ENCODE measurements around the gene LCLAT1. TPM values are rescaled to one million over a fixed set of nuclear protein-coding genes. Genes with fewer than 3 reads are reported as not detected.

The LCLAT1 gene
- total and polyA plus RNA-seq, 2 of the 4 experiments (the other 2 are of a cell fraction): 7.5 to 11.5 TPM

GRCh38 chr2:30561349-30561748 is 114.3 kb downstream of the LCLAT1 start:
- Histone ChIP-seq H3K36me3 (ENCODE audit: control insufficient read depth, insufficient read depth, low read length) (peaks cover 2% of the 10 kb centered on the region), H3K9me1 (ENCODE audit: insufficient read depth, low read length) (peaks cover 6% of the 10 kb centered on the region; the same call in 1 of the 2 replicates), H3K14ac (replicated peaks; ENCODE audit: low read depth, low read length) (no peak overlapping the region), H2BK20ac (ENCODE audit: low read depth, low read length) (no peak overlapping the region), H3K56ac (ENCODE audit: extremely low read depth, insufficient read depth, low read length) (no peak overlapping the region), H4K8ac (ENCODE audit: low read depth in 2 of 2, low read length in 2 of 2) (no peak overlapping the region), H3K4me2 (ENCODE audit: low read depth, low read length) (no peak overlapping the region), H4K91ac (ENCODE audit: insufficient read depth, low read depth, low read length) (no peak overlapping the region), H4K5ac (ENCODE audit: low read depth, low read length) (no peak overlapping the region), H3K27me3 (ENCODE audit: control insufficient read depth, insufficient read depth, low read length) (no peaks in the 10 kb centered on the region), H3K27ac (ENCODE audit: insufficient read depth, low read length) (no peak overlapping the region), H3K4me3 (ENCODE audit: insufficient read depth, low read depth, low read length) (no peak overlapping the region), H2BK15ac (ENCODE audit: low read depth, low read length) (no peak overlapping the region), H2AK5ac (ENCODE audit: low read depth, low read length) (peak overlapping the region; percentile 59; the same call in 1 of the 2 replicates), H3K9me3 (ENCODE audit: control insufficient read depth, insufficient read depth, low read length) (no peaks in the 10 kb centered on the region), H4K20me1 (ENCODE audit: insufficient read depth, low read length) (no peaks in the 10 kb centered on the region), H3K4ac (ENCODE audit: low read depth, low read length) (no peak overlapping the region), H3K79me1 (ENCODE audit: low read depth in 1 of 2, low read length in 2 of 2) (peaks cover 7 to 11% of the 10 kb centered on the region in 2 experiments), H3K18ac (ENCODE audit: low read depth, low read length) (no peak overlapping the region), H2AFZ (replicated peaks; ENCODE audit: low read length, poor library complexity) (no peak overlapping the region), H3K4me1 (ENCODE audit: control insufficient read depth, insufficient read depth, low read length) (peaks cover 2% of the 10 kb centered on the region; the same call in 1 of the 2 replicates), H2BK5ac (ENCODE audit: low read depth, low read length, poor library complexity, severe bottlenecking) (no peak overlapping the region), H2BK120ac (ENCODE audit: low read depth, low read length) (0 out of 2 replicates have a peak overlapping the region, but pooled peaks have one; percentile 8), H2AK9ac (replicated peaks; ENCODE audit: low read depth, low read length, poor library complexity) (no peak overlapping the region), H3K23ac (ENCODE audit: low read depth, low read length) (peak overlapping the region; percentile 66; the same call in 1 of the 2 replicates), H3K9ac (ENCODE audit: low read depth, low read length) (no peak overlapping the region)
- dilution Hi-C loops (cut with HindIII; ENCODE audit: low sequenced_read_pairs, unreplicated experiment) (no loop called here), in situ Hi-C loops (cut with MboI; ENCODE audit: low sequenced_read_pairs) (no loop called here), intact Hi-C loops (cut with micrococcal nuclease) (no loop called here)
- POLR2A ChIA-PET (ENCODE audit: unreplicated experiment): no interaction called here
- no CpG with 5 or more reads among the region's 1 CpG for WGBS, 2 experiments (ENCODE audit: extremely low coverage in 2 of 2, insufficient read length in 1 of 2)
- CTCF ChIA-PET: no interaction called here
- no peak for ATAC-seq (ENCODE audit: low read depth)
- no TSS peak for BruUV-seq (replicated peaks)
- no peak for DNase-seq
- TF ChIP-seq CEBPB (IDR thresholded peaks at IDR 0.05; ENCODE audit: low read depth, low read length): peak; percentile 73
- no peak for TF ChIP-seq POLR2A (IDR thresholded peaks at IDR 0.05; ENCODE audit: low read depth, low read length)
